GM19452 (cell line): ENCODE results near the gene MRPS18B.
"Not testable (repeated sequence)": the region's sequence is repeated elsewhere in the genome, so short reads cannot be mapped to it uniquely, and the experiment has no call there.

Experiments
- ATAC-seq: cut with Tn5 transposase; IDR thresholded peaks from one replicate; pipeline ENCODE4 v1.9.1; 2021; ENCODE audit not compliant: unreplicated experiment

MRPS18B gene

DNA sequence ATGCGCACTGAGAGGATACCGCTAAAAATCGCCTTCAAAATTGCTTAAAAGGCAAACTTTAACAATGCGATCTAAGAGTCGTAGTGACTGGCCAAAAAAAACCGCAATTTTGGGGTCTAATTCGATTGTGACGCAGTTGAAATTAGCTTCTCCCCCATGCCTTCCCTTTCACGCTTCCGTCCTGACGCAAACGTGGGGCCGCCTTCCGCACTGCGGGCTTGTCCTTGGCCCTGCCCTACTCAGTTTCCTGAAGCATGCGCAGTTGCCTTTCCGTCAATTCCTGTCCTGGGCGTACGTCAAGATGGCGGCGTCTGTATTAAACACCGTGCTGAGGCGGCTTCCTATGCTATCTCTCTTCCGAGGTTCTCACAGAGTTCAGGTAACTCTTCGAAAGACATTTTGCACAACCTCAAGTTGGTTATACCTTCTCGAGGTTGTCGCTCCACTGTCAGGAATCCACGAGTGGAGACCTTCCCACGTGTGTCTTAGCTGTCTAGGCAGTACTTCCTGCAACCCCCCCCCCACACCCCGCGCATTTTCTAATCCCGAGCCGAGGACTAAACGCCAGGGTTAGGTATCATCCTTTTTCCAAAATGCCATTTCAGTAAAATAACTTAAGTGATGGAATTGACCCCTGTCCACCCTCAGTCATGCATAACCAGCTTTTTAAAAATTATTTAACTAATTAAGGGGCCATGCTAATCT, at the start of gene MRPS18B:
TSS of gene MRPS18B (plus strand) at position 276 of the 705 bp plus-strand sequence. CDS start at position 302, 26 bp downstream.
- ATAC-seq: peak; percentile 70

DNA sequence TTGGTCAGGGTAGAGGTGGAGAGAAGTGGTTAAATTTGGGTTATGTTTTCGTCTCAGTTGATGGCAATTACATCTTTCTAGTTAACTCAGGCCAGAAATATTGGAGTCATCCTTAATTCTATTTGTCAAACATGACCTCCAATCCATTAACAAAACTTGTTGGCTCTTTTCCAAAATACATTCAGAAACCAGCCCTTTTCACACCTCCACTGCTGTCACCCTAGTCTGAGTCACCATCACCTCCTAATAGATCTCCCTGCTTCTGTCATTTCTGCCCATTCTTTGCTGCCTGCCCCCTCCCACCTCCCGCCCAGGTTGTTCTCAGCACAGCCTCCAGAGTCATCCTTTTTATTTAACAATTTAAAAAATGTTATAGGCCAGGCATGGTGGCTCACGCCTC, 49.4 kb upstream of the MRPS18B start:
- no peak for ATAC-seq

DNA sequence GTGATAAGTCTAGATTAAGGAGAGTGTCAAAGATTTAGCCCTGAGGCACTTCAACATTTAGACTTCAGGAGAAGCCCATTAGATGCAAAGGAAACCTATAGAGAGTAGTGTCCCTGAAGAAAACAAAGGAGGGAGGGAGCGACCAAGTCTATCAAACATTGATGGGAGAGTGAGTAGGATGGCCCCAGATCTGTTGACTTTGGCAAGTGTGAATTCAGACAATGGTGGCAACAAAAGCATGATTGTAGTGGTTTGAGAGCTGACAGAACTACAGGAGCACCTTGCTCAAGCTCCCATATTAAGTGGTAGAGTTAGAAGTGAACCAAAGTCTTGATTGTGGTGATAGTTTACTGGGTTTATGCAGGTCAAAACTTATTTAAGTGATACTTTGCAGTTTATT, 47.4 kb upstream of the MRPS18B start:
- ATAC-seq: no peak

DNA sequence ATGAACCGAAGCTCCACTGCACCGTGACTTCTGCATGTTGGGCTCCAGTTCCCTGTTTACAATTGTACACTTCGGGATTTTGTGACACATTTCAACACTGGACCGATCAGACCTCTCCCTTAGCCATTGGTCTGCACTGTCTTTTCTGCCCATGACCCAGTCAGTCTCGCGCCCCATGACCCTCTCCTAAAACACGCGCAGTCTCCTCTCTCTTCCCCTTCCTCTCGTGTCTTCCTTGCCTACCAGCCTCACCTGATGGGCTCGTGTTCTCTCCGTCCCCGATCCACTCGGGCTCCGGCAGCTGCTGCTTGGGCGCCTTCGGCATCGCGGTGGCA, 46.9 kb upstream of the MRPS18B start:
- no peak for ATAC-seq

DNA sequence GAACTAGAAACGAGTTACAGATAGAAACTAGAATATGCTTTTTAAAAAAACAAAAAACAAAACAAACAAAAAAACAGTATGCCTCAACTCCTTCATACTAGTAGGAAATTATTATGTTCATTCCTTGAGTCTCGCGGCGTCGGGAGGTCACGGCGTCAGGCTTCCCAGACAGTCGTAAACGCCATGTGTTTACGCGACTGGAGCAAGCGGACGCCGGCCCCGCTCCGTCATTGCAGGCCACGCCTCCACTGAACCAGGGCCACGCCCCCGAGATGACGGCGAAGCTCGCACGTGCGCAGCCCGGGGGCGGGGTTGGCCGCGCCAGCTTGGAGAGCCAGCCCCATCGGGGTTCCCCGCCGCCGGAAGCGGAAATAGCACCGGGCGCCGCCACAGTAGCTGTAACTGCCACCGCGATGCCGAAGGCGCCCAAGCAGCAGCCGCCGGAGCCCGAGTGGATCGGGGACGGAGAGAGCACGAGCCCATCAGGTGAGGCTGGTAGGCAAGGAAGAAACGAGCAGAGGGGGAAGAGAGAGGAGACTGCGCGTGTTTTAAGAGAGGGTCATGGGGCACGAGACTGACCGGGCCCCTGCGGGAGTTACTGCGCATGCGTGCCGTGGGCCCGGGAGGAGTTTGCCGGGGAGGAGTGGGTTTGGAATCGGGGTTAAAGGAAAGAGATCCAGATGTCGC, 46.4 kb upstream of the MRPS18B start, which contains the start of gene ABCF1:
TSS of gene ABCF1 (plus strand) at position 368 of the 687 bp plus-strand sequence. CDS start at position 414, 46 bp downstream.
- ATAC-seq: peak; percentile 92

DNA sequence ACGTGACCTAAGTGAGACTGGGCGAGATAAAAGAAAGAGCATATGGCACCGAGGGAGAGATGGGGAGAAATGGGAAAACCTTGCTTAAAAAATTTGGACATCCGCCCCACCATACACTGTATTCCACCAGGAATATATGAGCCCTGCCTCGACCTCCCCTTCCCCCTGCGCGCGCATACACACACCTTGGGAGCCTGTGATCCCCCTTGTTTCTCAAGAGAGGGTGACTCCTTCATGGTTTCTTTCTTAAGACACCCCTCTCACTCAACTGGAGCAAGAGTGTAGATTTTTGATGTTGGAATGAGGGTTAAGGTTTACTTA, 45.9 kb upstream of the MRPS18B start:
- no peak for ATAC-seq

DNA sequence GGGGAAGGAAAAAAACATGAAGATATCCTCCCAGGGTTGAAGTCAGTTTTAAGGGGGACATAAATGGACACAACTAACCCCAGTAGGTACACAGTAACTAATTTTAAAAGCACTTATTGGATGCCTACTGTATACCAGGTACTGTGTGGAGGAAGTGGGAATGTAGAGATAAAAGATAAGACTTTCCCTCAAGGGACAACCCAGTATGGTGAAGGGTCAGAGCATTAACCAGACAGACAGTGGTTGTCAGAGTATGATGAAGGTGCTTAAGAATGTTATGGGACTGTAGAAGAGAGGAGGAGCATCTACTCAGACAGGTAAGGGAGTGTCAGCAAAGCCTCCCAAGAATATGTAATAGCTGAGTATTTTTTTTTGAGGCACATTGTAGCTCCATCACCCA, 45.5 kb upstream of the MRPS18B start:
- ATAC-seq: no peak

DNA sequence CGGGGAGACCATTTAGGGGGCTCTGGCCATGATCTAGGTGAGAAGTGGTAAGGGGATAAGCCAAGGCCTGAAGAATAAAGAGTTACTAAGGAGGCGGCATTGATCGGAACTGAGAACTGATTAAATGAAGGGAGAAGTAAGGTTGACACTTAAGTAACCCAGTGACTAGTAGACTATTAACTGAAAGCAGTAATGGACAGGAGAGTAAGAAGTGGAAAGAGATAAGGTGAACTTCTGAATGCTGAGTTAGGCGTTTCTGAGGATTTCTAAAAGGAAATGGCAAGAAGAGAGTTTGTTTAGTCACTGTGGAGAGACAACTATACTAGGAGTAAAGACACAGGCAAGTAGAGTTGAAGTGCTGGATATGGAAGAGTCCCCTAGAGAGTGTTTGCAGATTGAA, 44.5 kb upstream of the MRPS18B start:
- ATAC-seq: no peak

DNA sequence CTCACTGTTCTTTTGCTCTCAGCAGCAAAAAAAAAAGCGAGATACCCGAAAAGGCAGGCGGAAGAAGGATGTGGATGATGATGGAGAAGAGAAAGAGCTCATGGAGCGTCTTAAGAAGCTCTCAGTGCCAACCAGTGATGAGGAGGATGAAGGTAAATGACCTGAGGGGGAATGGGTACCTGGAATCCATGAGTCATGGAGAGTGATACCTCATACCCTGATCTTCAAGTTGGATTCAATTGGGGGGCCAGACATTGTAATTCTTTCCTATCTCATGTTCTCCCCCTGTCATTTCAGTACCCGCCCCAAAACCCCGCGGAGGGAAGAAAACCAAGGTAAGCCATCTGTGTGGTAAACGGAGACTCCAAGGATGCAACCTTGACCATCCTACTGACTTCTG, 39.6 kb upstream of the MRPS18B start:
- no peak for ATAC-seq

DNA sequence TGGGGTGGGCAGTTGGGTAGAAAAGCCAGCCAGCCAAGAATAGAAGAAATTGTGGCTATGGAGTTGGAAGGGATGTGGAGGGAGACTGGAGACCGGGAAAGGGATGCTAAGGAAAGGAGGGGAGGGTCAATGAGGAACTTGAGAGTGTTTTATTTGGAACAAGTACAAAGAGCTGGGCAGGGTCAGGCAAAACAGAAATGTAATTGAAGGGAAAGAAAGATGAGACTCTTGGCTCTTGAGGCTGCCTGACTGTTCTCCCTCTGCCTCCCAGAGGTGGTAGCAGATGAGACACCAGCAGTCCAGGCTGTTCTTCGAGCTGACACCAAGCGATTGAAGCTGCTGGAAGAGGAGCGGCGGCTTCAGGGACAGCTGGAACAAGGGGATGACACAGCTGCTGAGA, 33.7 kb upstream of the MRPS18B start:
- ATAC-seq: no peak

DNA sequence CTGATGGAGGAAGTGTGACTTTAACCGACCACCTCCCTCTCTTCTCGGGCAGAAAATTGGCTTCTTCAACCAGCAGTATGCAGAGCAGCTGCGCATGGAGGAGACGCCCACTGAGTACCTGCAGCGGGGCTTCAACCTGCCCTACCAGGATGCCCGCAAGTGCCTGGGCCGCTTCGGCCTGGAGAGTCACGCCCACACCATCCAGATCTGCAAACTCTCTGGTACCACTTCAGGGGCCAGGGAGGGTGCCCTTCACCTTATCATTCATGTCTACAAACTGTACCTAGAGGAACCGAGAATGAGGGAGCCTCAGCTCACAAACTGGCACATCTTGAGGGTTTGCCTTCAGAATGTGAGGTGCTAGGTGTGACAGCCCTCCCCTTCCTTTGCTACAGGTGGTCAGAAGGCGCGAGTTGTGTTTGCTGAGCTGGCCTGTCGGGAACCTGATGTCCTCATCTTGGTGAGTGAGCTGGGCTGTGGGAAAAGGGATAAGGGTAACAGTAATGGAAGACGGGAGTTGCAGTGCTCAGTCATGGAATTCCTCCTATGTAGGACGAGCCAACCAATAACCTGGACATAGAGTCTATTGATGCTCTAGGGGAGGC, 27.8 kb upstream of the MRPS18B start:
- no peak for ATAC-seq

DNA sequence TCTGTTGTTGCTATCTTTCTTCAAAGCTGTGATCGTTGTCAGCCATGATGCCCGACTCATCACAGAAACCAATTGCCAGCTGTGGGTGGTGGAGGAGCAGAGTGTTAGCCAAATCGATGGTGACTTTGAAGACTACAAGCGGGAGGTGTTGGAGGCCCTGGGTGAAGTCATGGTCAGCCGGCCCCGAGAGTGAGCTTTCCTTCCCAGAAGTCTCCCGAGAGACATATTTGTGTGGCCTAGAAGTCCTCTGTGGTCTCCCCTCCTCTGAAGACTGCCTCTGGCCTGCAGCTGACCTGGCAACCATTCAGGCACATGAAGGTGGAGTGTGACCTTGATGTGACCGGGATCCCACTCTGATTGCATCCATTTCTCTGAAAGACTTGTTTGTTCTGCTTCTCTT, 27.1 kb upstream of the MRPS18B start:
- no peak for ATAC-seq

DNA sequence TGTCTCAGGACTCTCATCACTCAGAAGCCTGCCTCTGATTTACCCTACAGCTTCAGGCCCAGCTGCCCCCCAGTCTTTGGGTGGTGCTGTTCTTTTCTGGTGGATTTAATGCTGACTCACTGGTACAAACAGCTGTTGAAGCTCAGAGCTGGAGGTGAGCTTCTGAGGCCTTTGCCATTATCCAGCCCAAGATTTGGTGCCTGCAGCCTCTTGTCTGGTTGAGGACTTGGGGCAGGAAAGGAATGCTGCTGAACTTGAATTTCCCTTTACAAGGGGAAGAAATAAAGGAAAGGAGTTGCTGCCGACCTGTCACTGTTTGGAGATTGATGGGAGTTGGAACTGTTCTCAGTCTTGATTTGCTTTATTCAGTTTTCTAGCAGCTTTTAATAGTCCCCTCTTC, 26.6 kb upstream of the MRPS18B start:
- ATAC-seq: no peak

DNA sequence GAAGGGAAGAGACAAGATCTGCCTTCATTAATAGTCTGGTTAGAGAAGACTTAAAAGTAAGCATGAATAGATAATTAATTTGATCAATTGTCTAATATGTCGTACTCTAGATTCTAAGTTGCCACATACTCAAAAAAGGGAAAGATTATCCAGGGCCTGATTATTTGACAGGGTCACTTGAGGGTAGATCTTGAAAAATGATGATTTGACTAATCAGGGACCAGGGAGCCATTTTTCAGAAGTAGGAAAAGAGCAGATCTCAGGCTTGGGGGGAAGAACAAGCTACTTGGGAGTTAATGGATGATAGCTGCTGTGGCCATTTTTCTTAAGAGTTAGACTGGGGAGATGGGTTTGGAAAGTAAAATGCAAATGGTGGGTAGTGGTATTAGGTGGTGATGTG, 25.4 kb upstream of the MRPS18B start:
- no peak for ATAC-seq

DNA sequence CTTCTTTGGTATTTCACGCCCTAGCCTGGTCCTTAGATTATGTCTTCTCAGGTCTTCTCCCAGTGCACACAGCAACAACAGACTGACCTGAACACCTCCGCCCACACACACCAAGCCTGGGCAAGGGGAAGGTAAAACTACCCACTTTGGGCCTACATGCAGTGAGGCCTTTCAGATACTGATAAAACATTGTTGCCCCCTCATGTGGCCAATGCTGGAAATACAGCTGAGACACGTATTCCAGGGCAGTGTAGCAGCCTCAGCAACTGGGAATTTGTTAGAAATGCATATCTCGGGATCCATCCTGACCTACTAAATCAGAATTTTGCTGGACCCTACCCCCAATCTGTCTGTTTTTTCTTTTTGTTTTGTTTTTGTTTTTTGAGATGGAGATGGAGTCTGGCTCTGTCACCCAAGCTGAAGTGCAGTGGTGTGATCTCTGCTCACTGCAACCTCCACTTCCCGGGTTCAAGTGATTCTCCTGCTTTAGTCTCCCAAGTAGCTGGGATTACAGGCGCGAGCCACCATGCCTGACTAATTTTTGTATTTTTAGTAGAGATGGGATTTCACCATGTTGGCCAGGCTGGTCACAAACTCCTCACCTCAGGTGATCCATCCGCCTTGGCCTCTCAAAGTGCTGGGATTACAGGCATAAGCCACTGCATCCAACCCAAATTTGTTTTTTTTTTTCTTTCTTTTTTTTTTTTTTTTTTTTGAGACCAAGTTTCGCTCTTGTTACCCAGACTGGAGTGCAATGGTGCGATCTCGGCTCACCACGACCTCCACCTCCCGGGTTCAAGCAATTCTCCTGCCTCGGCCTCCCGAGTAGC, 20.1 kb upstream of the MRPS18B start:
- ATAC-seq: not testable (repeated sequence)

DNA sequence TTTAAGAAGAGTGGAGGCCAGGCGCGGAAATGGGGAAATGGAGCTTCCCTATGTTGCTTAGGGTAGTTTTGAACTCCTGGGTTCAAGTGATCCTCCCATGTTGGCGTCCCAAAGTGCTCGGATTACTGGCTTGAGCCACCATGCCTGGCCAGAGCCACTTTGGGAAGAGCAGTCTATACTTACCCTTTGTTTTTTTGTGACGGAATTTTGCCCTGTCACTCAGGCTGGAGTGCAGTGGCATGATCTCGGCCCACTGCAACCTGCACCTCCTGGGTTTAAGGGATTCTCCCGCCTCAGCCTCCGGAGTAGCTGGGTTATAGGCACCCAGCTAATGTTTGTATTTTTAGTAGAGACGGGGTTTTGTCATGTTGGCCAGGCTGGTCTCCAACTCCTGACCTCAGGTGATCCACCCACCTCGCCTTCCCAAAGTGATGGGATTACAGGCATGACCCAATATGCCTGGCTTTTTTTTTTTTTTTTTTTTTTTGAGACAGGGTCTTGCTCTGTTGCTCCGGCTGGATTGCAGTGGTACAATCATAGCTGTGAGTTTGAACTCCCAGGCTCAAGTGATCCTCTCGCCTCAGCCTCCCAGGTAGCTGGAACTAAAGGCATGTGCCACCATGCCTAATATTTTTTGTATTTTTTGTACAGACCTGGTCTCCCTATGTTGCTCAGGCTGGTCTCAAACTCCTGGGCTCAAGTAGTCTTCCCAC, 18.6 kb upstream of the MRPS18B start:
- no peak for ATAC-seq

DNA sequence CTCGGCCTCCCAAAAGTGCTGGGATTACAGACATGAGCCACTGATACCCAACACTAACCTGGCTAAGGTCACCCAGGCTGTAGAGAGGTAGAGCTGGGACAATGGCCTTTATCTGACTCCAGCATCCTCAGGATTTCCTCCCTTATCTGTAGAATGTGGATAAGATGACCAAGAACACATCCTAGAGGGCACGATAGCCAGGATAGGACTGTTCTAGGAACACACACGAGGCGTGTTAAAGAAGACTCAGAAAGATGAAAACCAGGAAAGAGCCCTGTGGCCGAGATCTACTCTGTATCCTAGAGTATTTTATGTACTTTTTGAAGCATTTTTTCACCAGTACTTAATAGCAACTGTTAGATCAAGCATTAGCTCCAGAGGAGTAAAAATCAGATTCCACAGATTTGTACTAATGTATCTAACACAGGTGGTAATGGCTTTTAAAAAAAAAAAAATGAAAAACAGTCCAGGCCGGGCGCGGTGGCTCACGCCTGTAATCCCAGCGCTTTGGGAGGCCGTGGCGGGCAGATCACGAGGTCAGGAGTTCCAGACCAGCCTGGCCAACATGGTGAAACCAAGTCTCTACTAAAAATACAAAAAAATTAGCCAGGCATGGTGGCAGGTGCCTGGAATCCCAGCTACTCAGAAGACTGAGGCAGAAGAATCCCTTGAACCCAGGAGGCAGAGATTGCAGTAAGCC, 17.9 kb upstream of the MRPS18B start:
- ATAC-seq: no peak

DNA sequence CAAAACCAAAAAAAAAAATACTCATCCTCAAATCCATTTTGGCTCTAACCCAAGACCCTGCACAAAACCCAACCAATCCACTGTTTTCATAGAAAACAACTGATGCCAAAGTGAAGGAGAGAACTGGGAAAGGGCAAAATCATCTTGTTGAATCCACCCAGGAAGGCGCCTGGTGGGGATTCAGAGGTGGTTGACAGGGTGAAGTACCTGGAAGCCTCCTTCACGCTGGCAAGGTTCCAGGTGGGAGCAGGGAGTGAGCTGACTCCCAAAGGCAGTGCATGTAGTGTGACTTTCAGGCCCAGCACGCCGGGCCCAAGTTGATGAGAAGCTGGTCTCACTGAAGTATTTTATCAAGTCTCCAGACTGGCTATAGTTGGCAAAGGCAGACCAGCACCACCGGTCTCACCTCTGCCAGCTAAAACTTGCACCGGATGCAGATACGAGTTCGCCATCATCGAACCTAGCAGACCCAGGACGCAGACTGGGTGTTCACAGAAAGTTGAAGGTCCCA, 17.1 kb upstream of the MRPS18B start:
- no peak for ATAC-seq

DNA sequence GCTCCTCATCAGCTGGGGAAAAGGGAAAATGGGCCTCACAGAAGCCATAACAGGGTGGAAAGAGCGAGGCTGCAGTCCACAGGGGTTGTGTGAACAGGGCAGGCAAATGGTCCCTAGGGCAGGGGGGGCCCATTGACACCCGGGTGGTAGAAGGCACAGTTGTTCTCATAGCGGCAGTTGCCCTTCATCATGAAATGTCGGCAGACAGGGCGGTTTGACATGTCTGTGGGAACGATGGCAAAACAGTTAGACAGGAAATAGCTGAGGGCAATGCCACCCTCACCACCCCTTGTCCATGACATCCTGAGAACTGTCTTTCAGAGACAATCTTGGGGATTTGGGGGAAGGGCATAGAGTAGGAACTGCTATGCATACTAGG, 16.2 kb upstream of the MRPS18B start:
- ATAC-seq: no peak
